Measurements from ENCODE around the gene LAG3.

Gene LAG3

GRCh38 chr12:6772331-6772695, at the start of gene LAG3:
Gene LAG3, plus strand, starts transcription at chr12:6772520. Its CDS starts 333 bp downstream, at chr12:6772853.
- in situ Hi-C loops (cut with HindIII; ENCODE audit: low sequenced_read_pairs): no loop called here
- no peak within 1 kb of the TSS for H3K4me3 ChIP-seq (ENCODE audit: low read depth, low read length)
- TF ChIP-seq CTCF (IDR thresholded peaks at IDR 0.05; ENCODE audit: low read depth, low read length): no peak
- DNase-seq (ENCODE audit: low read depth, low spot score): no peak

- no peak overlapping the region for H3K4me3 ChIP-seq (ENCODE audit: low read depth, low read length)
- DNase-seq (ENCODE audit: low read depth, low spot score): no peak
- in situ Hi-C loops (cut with HindIII; ENCODE audit: low sequenced_read_pairs): no loop called here
- TF ChIP-seq CTCF (IDR thresholded peaks at IDR 0.05; ENCODE audit: low read depth, low read length): no peak
Measured at GRCh38 chr12:6722863-6723262, 49.5 kb upstream of the LAG3 start.

GRCh38 chr12:6723607-6724408, 48.5 kb upstream of the LAG3 start, which contains the start of gene COPS7A:
Gene COPS7A, plus strand, starts transcription at chr12:6724046. Its CDS starts 611 bp downstream, at chr12:6724657.
- TF ChIP-seq CTCF (IDR thresholded peaks at IDR 0.05; ENCODE audit: low read depth, low read length): no peak
- H3K4me3 ChIP-seq (ENCODE audit: low read depth, low read length): peak within 1 kb of the TSS; percentile 70
- in situ Hi-C loops (cut with HindIII; ENCODE audit: low sequenced_read_pairs): no loop called here

GRCh38 chr12:6724409-6724797, 47.9 kb upstream of the LAG3 start:
- H3K4me3 ChIP-seq (ENCODE audit: low read depth, low read length): peak overlapping the region; percentile 70
- in situ Hi-C loops (cut with HindIII; ENCODE audit: low sequenced_read_pairs): no loop called here
- TF ChIP-seq CTCF (IDR thresholded peaks at IDR 0.05; ENCODE audit: low read depth, low read length): no peak
- DNase-seq (ENCODE audit: low read depth, low spot score): peak; percentile 13

More at GRCh38 chr12:6723607-6724408, 48.5 kb upstream of the LAG3 start, which contains the start of gene COPS7A:
- DNase-seq (ENCODE audit: low read depth, low spot score): peak; percentile 99

- in situ Hi-C loops (cut with HindIII; ENCODE audit: low sequenced_read_pairs): no loop called here
Measured at GRCh38 chr12:6725350-6725749, 47.0 kb upstream of the LAG3 start.

GRCh38 chr12:6729186-6729585, 43.1 kb upstream of the LAG3 start:
- no peak overlapping the region for H3K4me3 ChIP-seq (ENCODE audit: low read depth, low read length)
- in situ Hi-C loops (cut with HindIII; ENCODE audit: low sequenced_read_pairs): no loop called here

More at GRCh38 chr12:6725350-6725749, 47.0 kb upstream of the LAG3 start:
- no peak for DNase-seq (ENCODE audit: low read depth, low spot score)
- TF ChIP-seq CTCF (IDR thresholded peaks at IDR 0.05; ENCODE audit: low read depth, low read length): no peak
- no peak overlapping the region for H3K4me3 ChIP-seq (ENCODE audit: low read depth, low read length)

More at GRCh38 chr12:6729186-6729585, 43.1 kb upstream of the LAG3 start:
- no peak for TF ChIP-seq CTCF (IDR thresholded peaks at IDR 0.05; ENCODE audit: low read depth, low read length)
- DNase-seq (ENCODE audit: low read depth, low spot score): no peak

All from astrocyte of the spinal cord (primary cell).